Breast epithelium (tissue), 4 donors: ENCODE data around the gene ITPR2. TPM values are rescaled to one million over a fixed set of nuclear protein-coding genes. Genes with fewer than 3 reads are reported as not detected.

ENCODE experiments used
- DNase-seq, 2 donors: peaks; one replicate each; pipeline ENCODE4 v3.0.0-alpha.2; 2019; ENCODE audit warnings: low spot score in 2 of 2
- H3K27ac ChIP-seq, 2 donors: fragments of 200-600 bp; sonication (generic) in 1 of 2; one replicate each; pipeline ENCODE4 v1.5.1; 2016 to 2019; ENCODE audit warnings: mild to moderate bottlenecking in 1 of 2
- H3K27me3 ChIP-seq, 2 donors: fragments of 200-600 bp; sonication (generic) in 1 of 2; one replicate each; pipeline versions ENCODE4 v1.5.1 to v1.6.0; 2017 to 2019; ENCODE audit warnings: control low read depth in 1 of 2, mild to moderate bottlenecking in 1 of 2
- H3K36me3 ChIP-seq: fragments of 200-600 bp; one replicate; pipeline ENCODE4 v1.5.1; 2019
- H3K4me1 ChIP-seq, 2 donors: fragments of 200-600 bp; sonication (generic); one replicate each; pipeline ENCODE4 v1.5.1; 2016 to 2019; ENCODE audit warnings: control low read depth in 1 of 2
- H3K4me3 ChIP-seq, 3 donors: fragments of 200-600 bp; sonication (generic); 1 replicate in 2 of 3; 2 replicates in 1 of 3; pipeline ENCODE4 v1.5.1; 2016 to 2019; ENCODE audit warnings: mild to moderate bottlenecking in 3 of 3, moderate library complexity in 2 of 3
- H3K9me3 ChIP-seq, 2 donors: fragments of 200-600 bp; sonication (generic) in 1 of 2; one replicate each; pipeline ENCODE4 v1.5.1; 2016 to 2019; ENCODE audit warnings: control low read depth in 1 of 2
- CTCF ChIP-seq, 3 donors: fragments of 450-650 bp; IDR thresholded peaks; one replicate each; pipeline ENCODE4 v1.5.1; 2016 to 2017; ENCODE audit warnings: antibody characterized with exemption in 3 of 3, mild to moderate bottlenecking in 3 of 3, moderate library complexity in 3 of 3
- POLR2A ChIP-seq: fragments of 450-650 bp; IDR thresholded peaks from one replicate; pipeline ENCODE4 v1.6.1; 2016; ENCODE audit warnings: antibody characterized with exemption, mild to moderate bottlenecking, moderate library complexity
- POLR2AphosphoS5 ChIP-seq, 3 donors: sonication (generic); formaldehyde crosslinking; IDR thresholded peaks; one replicate each; pipeline ENCODE4 v1.6.1; 2017; ENCODE audit warnings: antibody characterized with exemption in 3 of 3
- intact Hi-C: fragments of 100-400 bp; cut with DNase I; formaldehyde crosslinking; loops from one replicate; pipeline ENCODE4 v1.15.1; 2023; ENCODE audit warnings: low total_unique reads
- total RNA-seq, 3 donors: library from RNA; depleted of rRNA; stranded (reverse); fragments of >200 nt; gene quantifications; one replicate each; pipeline ENCODE4 v1.1.0, GENCODE V29; 2016

The ITPR2 gene
- total RNA-seq, 3 donors from 2014 or later = 47.2 to 95.0 (median 66.5) TPM

- Histone ChIP-seq H3K4me3 (no peak overlapping the region), H3K9me3 (no peaks in the 10 kb centered on the region), H3K27me3 (no peaks in the 10 kb centered on the region), H3K36me3 (no peaks in the 10 kb centered on the region), H3K4me1 (no peaks in the 10 kb centered on the region), H3K27ac (no peak overlapping the region)
- DNase-seq = no peak
- TF ChIP-seq CTCF (IDR thresholded peaks at IDR 0.05) = no peak
- intact Hi-C loops = no loop called here
Observed at GRCh38 chr12:26309634-26310033, 523.4 kb downstream of the ITPR2 start.

- no peaks in the 10 kb centered on the region for H3K27me3 ChIP-seq
- intact Hi-C loops = no loop called here
- DNase-seq = no peak
Observed at GRCh38 chr12:26304273-26304672, 528.7 kb downstream of the ITPR2 start.

GRCh38 chr12:26303418-26303817 lies 529.6 kb downstream of the ITPR2 start:
- H3K27ac ChIP-seq = no peak overlapping the region
- intact Hi-C loops = no loop called here
- no peaks in the 10 kb centered on the region for H3K27me3 ChIP-seq
- H3K4me1 ChIP-seq = peaks cover 0 to 3% of the 10 kb centered on the region in 2 donors
- no peaks in the 10 kb centered on the region for H3K9me3 ChIP-seq
- TF ChIP-seq POLR2AphosphoS5 (IDR thresholded peaks at IDR 0.05) (no peak), POLR2A (no peak), CTCF (IDR thresholded peaks at IDR 0.05) (no peak)
- no peak for DNase-seq
- no peaks in the 10 kb centered on the region for H3K36me3 ChIP-seq
- no peak overlapping the region for H3K4me3 ChIP-seq

More at GRCh38 chr12:26304273-26304672, 528.7 kb downstream of the ITPR2 start:
- Histone ChIP-seq H3K27ac (no peak overlapping the region), H3K36me3 (no peaks in the 10 kb centered on the region), H3K9me3 (no peaks in the 10 kb centered on the region), H3K4me3 (no peak overlapping the region), H3K4me1 (no peaks in the 10 kb centered on the region)
- TF ChIP-seq CTCF (IDR thresholded peaks at IDR 0.05) = no peak
- no peak for TF ChIP-seq POLR2AphosphoS5 (IDR thresholded peaks at IDR 0.05)
- TF ChIP-seq POLR2A = no peak

GRCh38 chr12:26302776-26303175 lies 530.2 kb downstream of the ITPR2 start:
- Histone ChIP-seq H3K36me3 (no peaks in the 10 kb centered on the region), H3K4me1 (peaks cover 0 to 8% of the 10 kb centered on the region in 2 donors), H3K4me3 (no peak overlapping the region), H3K27me3 (no peaks in the 10 kb centered on the region), H3K27ac (no peak overlapping the region), H3K9me3 (no peaks in the 10 kb centered on the region)
- intact Hi-C loops = no loop called here
- TF ChIP-seq CTCF (IDR thresholded peaks at IDR 0.05) (no peak), POLR2AphosphoS5 (IDR thresholded peaks at IDR 0.05) (no peak), POLR2A (no peak)
- DNase-seq = no peak

- H3K4me1 ChIP-seq = peaks cover 0 to 10% of the 10 kb centered on the region in 2 donors
- H3K9me3 ChIP-seq = no peaks in the 10 kb centered on the region
- intact Hi-C loops = no loop called here
- H3K27me3 ChIP-seq = no peaks in the 10 kb centered on the region
- DNase-seq = no peak
- no peak for TF ChIP-seq POLR2A
- no peak for TF ChIP-seq CTCF (IDR thresholded peaks at IDR 0.05)
- TF ChIP-seq POLR2AphosphoS5 (IDR thresholded peaks at IDR 0.05) = no peak
- H3K27ac ChIP-seq = peak overlapping the region; percentile 84 to 90
- no peak overlapping the region for H3K4me3 ChIP-seq
- no peaks in the 10 kb centered on the region for H3K36me3 ChIP-seq
Observed at GRCh38 chr12:26299751-26300150, 533.2 kb downstream of the ITPR2 start.
